HS-5 (cell line): ENCODE measurements around the gene PCNX3.

Experiments
- DNase-seq: peaks from one replicate; pipeline ENCODE4 v3.0.0-alpha.2; 2012; ENCODE audit warnings: low read depth

The PCNX3 gene

GRCh38 chr11:65580756-65581155, 34.8 kb upstream of the PCNX3 start:
- no peak for DNase-seq

GRCh38 chr11:65581928-65582327, 33.6 kb upstream of the PCNX3 start:
- no peak for DNase-seq

GRCh38 chr11:65583589-65583988, 32.0 kb upstream of the PCNX3 start:
- no peak for DNase-seq

- DNase-seq, result no peak
These were observed 31.5 kb upstream of the PCNX3 start for GRCh38 chr11:65584106-65584505.

GRCh38 chr11:65584723-65585171, 30.8 kb upstream of the PCNX3 start:
- no peak for DNase-seq

- no peak for DNase-seq
These were observed 30.0 kb upstream of the PCNX3 start for GRCh38 chr11:65585396-65586246.

- no peak for DNase-seq
These were observed 29.3 kb upstream of the PCNX3 start for GRCh38 chr11:65586247-65586630.

- no peak for DNase-seq
These were observed 28.9 kb upstream of the PCNX3 start for GRCh38 chr11:65586676-65587075.

GRCh38 chr11:65588199-65589054, 27.1 kb upstream of the PCNX3 start:
- DNase-seq, result no peak

- no peak for DNase-seq
These were observed 25.9 kb upstream of the PCNX3 start for GRCh38 chr11:65589444-65590239.

- DNase-seq, result no peak
These were observed 25.3 kb upstream of the PCNX3 start for GRCh38 chr11:65590240-65590738.

GRCh38 chr11:65591939-65592857, 23.4 kb upstream of the PCNX3 start:
- DNase-seq, result no peak

GRCh38 chr11:65592858-65593517, 22.6 kb upstream of the PCNX3 start:
- DNase-seq, result no peak

GRCh38 chr11:65593518-65594414, 21.8 kb upstream of the PCNX3 start:
- DNase-seq, result no peak

- no peak for DNase-seq
These were observed 20.4 kb upstream of the PCNX3 start for GRCh38 chr11:65595131-65595530.

- DNase-seq, result no peak
These were observed 19.9 kb upstream of the PCNX3 start, which contains the start of gene KCNK7 for GRCh38 chr11:65595543-65596281. Gene KCNK7 (minus strand): TSS chr11:65595800. CDS start chr11:65595772, 28 bp downstream.

GRCh38 chr11:65596520-65596919, 19.1 kb upstream of the PCNX3 start:
- no peak for DNase-seq

GRCh38 chr11:65598258-65598699, 17.3 kb upstream of the PCNX3 start:
- no peak for DNase-seq
